NT2/D1 (cell line): ENCODE measurements around the gene PTPRN2.

Experiments used
- DNase-seq: peaks from one replicate; pipeline ENCODE4 v3.0.0-alpha.2; 2011; ENCODE audit warnings: low read depth, low spot score
- H3K27me3 ChIP-seq: 2 replicates; pipeline ENCODE4 v1.6.0; 2011; ENCODE audit warnings: mild to moderate bottlenecking; ENCODE audit not compliant: insufficient read length, insufficient read depth
- H3K36me3 ChIP-seq: 2 replicates; pipeline ENCODE4 v1.6.1; 2011; ENCODE audit warnings: mild to moderate bottlenecking, low read length, mixed read lengths; ENCODE audit not compliant: insufficient read depth, insufficient read length
- H3K4me1 ChIP-seq: 2 replicates; pipeline ENCODE4 v1.5.1; 2011; ENCODE audit not compliant: insufficient read depth, insufficient read length
- H3K4me3 ChIP-seq: 2 replicates; pipeline ENCODE4 v1.5.1; 2011; ENCODE audit warnings: low read depth; ENCODE audit not compliant: insufficient read length
- H3K9ac ChIP-seq: 2 replicates; pipeline ENCODE4 v1.6.0; 2011; ENCODE audit warnings: low read depth; ENCODE audit not compliant: insufficient read length
- H3K9me3 ChIP-seq: 2 replicates; pipeline ENCODE4 v1.5.1; 2011; ENCODE audit warnings: mild to moderate bottlenecking, low read length; ENCODE audit not compliant: insufficient read depth
- SUZ12 ChIP-seq: IDR thresholded peaks from 2 replicates; pipeline ENCODE4 v1.6.1; 2011; ENCODE audit not compliant: insufficient read length, insufficient read depth; ENCODE audit errors: extremely low read depth
- YY1 ChIP-seq: IDR thresholded peaks from 2 replicates; pipeline ENCODE4 v1.6.1; 2011; ENCODE audit not compliant: insufficient read length, insufficient read depth
- ZNF274 ChIP-seq: IDR thresholded peaks from 2 replicates; pipeline ENCODE4 v1.6.1; 2011; ENCODE audit warnings: mild to moderate bottlenecking, low read depth, low read length

The PTPRN2 gene

DNA sequence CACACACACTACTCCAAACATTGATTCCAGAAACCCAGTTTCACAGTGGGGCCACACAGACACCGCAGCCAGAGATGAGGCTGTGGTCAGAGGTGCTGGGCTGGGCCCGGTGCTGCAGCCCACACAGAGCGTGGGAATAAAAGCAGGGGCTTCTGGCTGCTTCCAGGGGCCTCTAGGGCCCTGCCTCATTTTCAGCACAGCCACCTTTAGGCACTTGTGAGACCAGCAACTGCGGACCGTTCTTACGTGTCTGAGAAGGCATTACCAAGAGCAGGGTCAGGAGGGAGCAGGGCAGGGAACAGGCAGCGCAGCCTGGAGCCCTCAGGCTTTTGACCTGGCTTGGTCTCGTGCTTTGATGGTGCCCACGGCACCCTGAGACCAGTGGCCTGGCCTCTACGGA, 980.4 kb downstream of the PTPRN2 start:
- Histone ChIP-seq H3K9ac (no peak overlapping the region), H3K36me3 (no peaks in the 10 kb centered on the region), H3K9me3 (no peaks in the 10 kb centered on the region; the same call in 1 of the 2 replicates), H3K4me3 (no peak overlapping the region), H3K27me3 (peaks cover 10% of the 10 kb centered on the region), H3K4me1 (peaks cover 2% of the 10 kb centered on the region)
- no peak for TF ChIP-seq SUZ12
- TF ChIP-seq ZNF274 = no peak
- no peak for TF ChIP-seq YY1
- no peak for DNase-seq

DNA sequence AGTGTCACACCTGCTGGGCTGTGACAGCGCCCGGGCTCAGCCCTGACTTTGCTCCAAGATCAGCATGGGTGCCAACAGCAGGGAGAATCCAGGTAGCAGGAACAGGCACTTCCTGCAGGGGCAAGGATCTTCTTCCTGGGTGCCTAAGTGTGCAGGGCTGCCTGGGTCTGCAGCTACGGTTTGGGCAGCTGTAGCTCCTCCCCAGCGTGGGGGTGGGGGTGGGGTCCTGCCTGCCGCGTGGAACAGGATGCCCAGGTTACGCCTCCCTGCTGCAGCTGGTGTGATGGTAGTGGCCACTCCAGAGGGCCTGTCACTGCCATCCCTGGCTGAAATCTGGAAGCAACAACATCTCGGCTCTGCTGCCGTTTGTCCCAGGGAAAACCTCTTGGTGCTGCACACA, 981.5 kb downstream of the PTPRN2 start:
- peaks cover 2% of the 10 kb centered on the region for H3K4me1 ChIP-seq
- H3K36me3 ChIP-seq = no peaks in the 10 kb centered on the region
- no peak overlapping the region for H3K4me3 ChIP-seq
- no peak for DNase-seq
- H3K27me3 ChIP-seq = peaks cover 11% of the 10 kb centered on the region
- TF ChIP-seq ZNF274 (no peak), YY1 (no peak), SUZ12 (no peak)
- no peaks in the 10 kb centered on the region; the same call in 1 of the 2 replicates for H3K9me3 ChIP-seq
- no peak overlapping the region for H3K9ac ChIP-seq

GRCh38 chr7:157605638-157606037, 982.0 kb downstream of the PTPRN2 start:
- H3K4me1 ChIP-seq = peaks cover 2% of the 10 kb centered on the region
- no peaks in the 10 kb centered on the region for H3K36me3 ChIP-seq

DNA sequence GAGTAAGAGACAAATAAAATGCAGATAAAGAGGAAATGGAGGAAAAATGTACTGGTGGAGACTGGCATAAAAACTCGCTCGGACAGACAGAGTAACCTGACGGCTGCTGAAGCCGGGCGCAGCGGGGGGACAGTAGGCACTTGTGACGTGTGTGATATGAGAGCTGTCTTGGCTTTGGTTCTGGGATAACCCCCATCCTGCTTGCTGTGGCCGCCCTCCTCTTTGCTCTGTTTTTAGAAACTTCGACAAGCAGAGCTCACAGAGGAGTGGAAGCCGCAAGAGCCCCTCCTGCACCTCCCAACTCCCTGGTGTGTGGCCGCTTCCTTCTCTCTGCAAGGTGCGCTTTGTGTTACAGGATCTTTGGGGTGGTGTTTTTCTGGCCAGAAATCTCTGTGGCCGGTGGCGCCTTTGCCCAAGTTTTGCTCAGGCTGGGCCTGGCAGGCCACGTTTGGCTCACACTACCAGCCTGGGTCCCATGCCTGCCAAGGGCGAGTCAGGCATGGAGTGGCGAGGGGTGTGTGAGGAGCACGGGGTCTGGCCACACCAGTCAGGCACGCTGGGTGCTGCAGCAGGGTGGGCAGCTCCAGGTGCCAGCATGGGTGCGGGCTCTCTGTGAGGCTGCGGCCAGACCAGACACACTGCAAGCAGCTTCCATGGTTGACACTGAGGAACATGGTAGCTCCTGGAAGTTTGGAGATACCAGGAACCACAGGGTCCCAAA, 982.8 kb downstream of the PTPRN2 start:
- TF ChIP-seq SUZ12 (no peak), ZNF274 (no peak), YY1 (no peak)
- Histone ChIP-seq H3K9ac (no peak overlapping the region), H3K4me1 (peaks cover 2% of the 10 kb centered on the region), H3K27me3 (peaks cover 17% of the 10 kb centered on the region), H3K4me3 (no peak overlapping the region), H3K36me3 (no peaks in the 10 kb centered on the region), H3K9me3 (no peaks in the 10 kb centered on the region; the same call in 1 of the 2 replicates)
- DNase-seq = no peak

More at GRCh38 chr7:157605638-157606037, 982.0 kb downstream of the PTPRN2 start:
- no peak overlapping the region for H3K9ac ChIP-seq
- TF ChIP-seq YY1 (no peak), ZNF274 (no peak), SUZ12 (no peak)
- H3K4me3 ChIP-seq = no peak overlapping the region
- H3K27me3 ChIP-seq = peaks cover 11% of the 10 kb centered on the region
- no peak for DNase-seq
- H3K9me3 ChIP-seq = no peaks in the 10 kb centered on the region; the same call in 1 of the 2 replicates

- Histone ChIP-seq H3K4me3 (no peak overlapping the region), H3K36me3 (no peaks in the 10 kb centered on the region), H3K4me1 (peaks cover 2% of the 10 kb centered on the region), H3K9me3 (no peaks in the 10 kb centered on the region; the same call in 1 of the 2 replicates), H3K9ac (no peak overlapping the region), H3K27me3 (peaks cover 21% of the 10 kb centered on the region)
- no peak for DNase-seq
- TF ChIP-seq SUZ12 (no peak), ZNF274 (no peak), YY1 (no peak)
These were observed 983.9 kb downstream of the PTPRN2 start for GRCh38 chr7:157603716-157604115.

GRCh38 chr7:157603005-157603404, 984.6 kb downstream of the PTPRN2 start:
- H3K27me3 ChIP-seq = peaks cover 21% of the 10 kb centered on the region
- TF ChIP-seq SUZ12 (no peak), YY1 (no peak), ZNF274 (no peak)
- H3K9ac ChIP-seq = no peak overlapping the region
- H3K36me3 ChIP-seq = no peaks in the 10 kb centered on the region
- H3K9me3 ChIP-seq = no peaks in the 10 kb centered on the region; the same call in 1 of the 2 replicates
- no peak for DNase-seq
- H3K4me1 ChIP-seq = peaks cover 2% of the 10 kb centered on the region
- H3K4me3 ChIP-seq = no peak overlapping the region

- Histone ChIP-seq H3K4me1 (peaks cover 2% of the 10 kb centered on the region), H3K27me3 (peaks cover 24% of the 10 kb centered on the region), H3K36me3 (no peaks in the 10 kb centered on the region), H3K9ac (no peak overlapping the region), H3K9me3 (no peaks in the 10 kb centered on the region; the same call in 1 of the 2 replicates), H3K4me3 (no peak overlapping the region)
- TF ChIP-seq ZNF274 (no peak), YY1 (no peak)
- DNase-seq = no peak
These were observed 985.0 kb downstream of the PTPRN2 start for GRCh38 chr7:157602581-157602980.
